ACC112 (cell line): ENCODE measurements around the gene THRA.

Experiments
- H2AFZ ChIP-seq: fragments of 200-600 bp; sonication (generic); one replicate; pipeline ENCODE4 v1.6.0; 2017; ENCODE audit warnings: antibody characterized with exemption, low read length; ENCODE audit not compliant: unreplicated experiment
- H3K27ac ChIP-seq: fragments of 200-600 bp; sonication (generic); 2 replicates; pipeline ENCODE4 v1.5.1; 2014; ENCODE audit warnings: low read depth, mild to moderate bottlenecking, antibody characterized with exemption, low read length, moderate library complexity
- H3K27me3 ChIP-seq: fragments of 200-600 bp; sonication (generic); 2 replicates; pipeline ENCODE4 v1.6.1; 2014; ENCODE audit warnings: mild to moderate bottlenecking, antibody characterized with exemption, low read length, moderate library complexity, mixed read lengths; ENCODE audit not compliant: insufficient read depth
- H3K36me3 ChIP-seq: fragments of 200-600 bp; sonication (generic); 2 replicates; pipeline ENCODE4 v1.6.1; 2016; ENCODE audit warnings: mild to moderate bottlenecking, antibody characterized with exemption, low read length, moderate library complexity, mixed read lengths; ENCODE audit not compliant: insufficient read depth
- H3K4me1 ChIP-seq: fragments of 200-600 bp; sonication (generic); one replicate; pipeline ENCODE4 v1.6.1; 2016; ENCODE audit warnings: low read length, mixed read lengths; ENCODE audit not compliant: insufficient read depth, unreplicated experiment, control insufficient read depth
- H3K4me3 ChIP-seq: fragments of 200-600 bp; sonication (generic); 2 replicates; pipeline ENCODE4 v1.5.1; 2014; ENCODE audit warnings: mild to moderate bottlenecking, low read depth, low read length
- H3K79me2 ChIP-seq: fragments of 200-600 bp; sonication (generic); one replicate; pipeline ENCODE4 v1.6.0; 2016; ENCODE audit warnings: low read length; ENCODE audit not compliant: control insufficient read depth, unreplicated experiment, insufficient read depth

Gene THRA

DNA sequence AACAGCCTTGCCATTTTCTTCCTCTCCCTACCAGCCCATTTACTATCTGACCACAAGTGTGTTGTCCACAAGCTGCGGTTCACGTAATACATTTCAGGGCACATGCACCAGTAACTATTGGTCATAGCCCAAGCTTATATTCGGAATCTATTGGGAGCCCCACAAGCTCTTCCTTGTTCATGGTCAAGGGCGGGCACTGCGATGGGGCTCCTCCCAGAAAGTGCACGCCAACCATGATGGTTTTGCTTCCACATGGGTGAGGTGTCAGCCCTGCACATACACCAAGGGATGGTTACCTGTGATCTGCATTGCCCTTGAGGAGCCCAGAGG lies 12.1 kb downstream of the THRA start:
- H3K4me3 ChIP-seq: no peak overlapping the region
- peaks cover 74% of the 10 kb centered on the region for H3K4me1 ChIP-seq
- H3K36me3 ChIP-seq: no peaks in the 10 kb centered on the region
- H3K79me2 ChIP-seq: peaks cover 11% of the 10 kb centered on the region
- H3K27me3 ChIP-seq: no peaks in the 10 kb centered on the region
- H2AFZ ChIP-seq: no peak overlapping the region
- peak overlapping the region; percentile 62 for H3K27ac ChIP-seq

DNA sequence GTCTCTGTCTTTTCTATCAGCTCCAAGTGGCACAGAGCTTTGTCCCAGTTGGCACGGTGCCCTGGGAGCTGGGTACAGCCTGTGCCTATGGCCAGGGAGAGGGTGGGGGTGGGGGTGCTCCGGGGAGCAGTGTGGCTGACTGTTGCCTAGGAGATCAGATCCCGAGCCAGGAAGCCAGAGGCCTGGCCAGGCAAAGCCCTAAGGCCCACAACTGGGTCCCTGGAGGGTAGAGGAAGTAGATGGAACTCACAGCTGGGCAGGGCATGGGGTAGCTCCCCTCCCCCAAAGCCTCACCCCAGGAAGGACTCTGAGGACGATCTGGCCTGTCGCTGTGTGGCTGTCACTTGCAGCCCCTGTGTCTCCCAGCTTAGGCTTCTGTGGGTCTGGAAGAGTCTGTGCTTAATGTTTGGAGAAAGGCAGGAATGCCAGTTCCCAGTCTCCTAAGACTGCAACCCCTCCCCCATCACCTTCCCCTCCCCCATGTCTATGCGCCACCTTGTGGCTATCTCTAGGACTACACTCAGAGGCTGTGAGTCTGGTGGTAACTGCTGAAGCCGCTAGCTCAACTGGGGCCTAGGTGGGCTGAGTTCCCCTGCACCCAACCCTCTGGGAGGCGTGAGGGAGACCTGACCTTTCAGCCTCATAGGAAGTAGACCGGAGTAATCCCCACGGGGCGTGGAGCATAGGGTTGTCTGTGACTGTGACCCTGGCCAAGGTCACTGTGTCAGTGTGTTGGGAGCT lies 12.6 kb downstream of the THRA start:
- H3K4me1 ChIP-seq: peaks cover 69% of the 10 kb centered on the region
- H3K79me2 ChIP-seq: peaks cover 7% of the 10 kb centered on the region
- H3K27me3 ChIP-seq: no peaks in the 10 kb centered on the region
- H3K27ac ChIP-seq: peak overlapping the region; percentile 62
- no peak overlapping the region for H2AFZ ChIP-seq
- peak overlapping the region; percentile 17; the same call in 1 of the 2 replicates for H3K4me3 ChIP-seq
- H3K36me3 ChIP-seq: no peaks in the 10 kb centered on the region

DNA sequence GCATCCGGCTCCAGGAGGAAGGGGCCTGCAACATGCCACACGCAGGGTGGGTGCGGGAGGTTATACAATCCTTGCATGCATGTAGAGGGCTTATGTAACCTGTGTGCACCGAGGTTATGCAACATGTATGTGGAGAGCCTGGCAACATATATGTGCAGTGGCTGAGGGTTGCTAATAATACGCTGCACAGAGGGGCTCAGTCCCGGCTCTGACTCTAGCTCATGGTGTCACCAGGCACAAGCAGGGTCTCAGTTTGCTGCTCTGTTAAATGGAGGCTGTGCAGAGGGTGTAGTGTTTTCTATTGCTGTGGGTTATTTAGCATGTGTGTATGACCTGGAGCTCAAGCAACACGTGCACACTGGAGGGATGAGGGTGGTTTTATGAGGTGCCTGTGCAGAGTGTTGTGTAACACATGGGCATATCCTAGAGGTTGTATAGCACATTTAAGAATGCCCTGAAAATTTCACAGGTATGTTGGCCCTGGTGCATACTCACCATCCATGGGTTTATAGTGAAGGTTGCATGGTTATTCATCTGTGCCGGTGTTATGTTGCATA lies 13.3 kb downstream of the THRA start:
- peak overlapping the region; percentile 62; the same call in 1 of the 2 replicates for H3K27ac ChIP-seq
- no peak overlapping the region for H2AFZ ChIP-seq
- no peaks in the 10 kb centered on the region for H3K36me3 ChIP-seq
- peaks cover 62% of the 10 kb centered on the region for H3K4me1 ChIP-seq
- H3K4me3 ChIP-seq: peak overlapping the region; percentile 17; the same call in 1 of the 2 replicates
- peaks cover under 1% of the 10 kb centered on the region for H3K79me2 ChIP-seq
- H3K27me3 ChIP-seq: no peaks in the 10 kb centered on the region

DNA sequence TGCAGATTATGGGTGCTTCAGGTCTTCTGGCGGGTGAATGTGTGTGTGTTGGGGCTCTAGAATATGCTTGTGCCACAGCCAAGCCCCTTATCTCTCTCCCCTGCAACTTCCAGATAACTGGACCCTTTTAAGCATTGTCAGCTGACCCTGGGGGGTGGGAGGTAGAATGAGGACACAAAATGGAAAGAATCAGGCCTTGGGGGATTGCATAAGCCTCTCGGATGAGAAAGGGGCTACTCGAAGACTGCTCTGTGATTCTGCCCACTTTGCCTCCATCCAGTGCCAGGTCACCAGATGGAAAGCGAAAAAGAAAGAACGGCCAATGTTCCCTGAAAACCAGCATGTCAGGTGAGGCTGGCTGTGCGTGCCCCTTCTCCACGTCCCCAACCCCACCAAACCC lies 13.8 kb downstream of the THRA start:
- Histone ChIP-seq H3K27ac (no peak overlapping the region), H3K36me3 (no peaks in the 10 kb centered on the region), H3K27me3 (no peaks in the 10 kb centered on the region), H3K4me3 (no peak overlapping the region), H3K79me2 (no peaks in the 10 kb centered on the region), H3K4me1 (peaks cover 57% of the 10 kb centered on the region), H2AFZ (no peak overlapping the region)

DNA sequence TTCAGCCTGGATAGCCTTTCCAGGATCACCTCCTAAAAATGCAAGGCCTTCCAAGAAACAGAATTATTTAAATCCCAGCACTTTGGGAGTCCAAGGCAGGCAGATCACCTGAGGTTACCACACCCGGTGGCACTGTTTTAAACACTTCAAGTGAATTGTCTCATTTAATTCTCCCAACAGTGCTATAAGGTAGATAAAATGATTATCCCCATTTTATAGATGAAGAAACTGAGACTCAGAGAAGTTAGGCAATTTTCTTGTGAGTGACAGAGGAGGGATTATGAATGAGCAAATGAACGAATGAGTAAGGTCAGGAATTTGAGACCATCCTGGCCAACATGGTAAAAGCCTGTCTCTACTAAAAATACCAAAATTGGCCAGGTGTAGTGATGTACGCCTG lies 16.8 kb downstream of the THRA start:
- Histone ChIP-seq H2AFZ (no peak overlapping the region), H3K27me3 (no peaks in the 10 kb centered on the region), H3K36me3 (0 out of 2 replicates have a peak, but pooled peaks cover 3% of the 10 kb centered on the region), H3K4me3 (no peak overlapping the region), H3K4me1 (peaks cover 27% of the 10 kb centered on the region), H3K27ac (no peak overlapping the region), H3K79me2 (no peaks in the 10 kb centered on the region)

DNA sequence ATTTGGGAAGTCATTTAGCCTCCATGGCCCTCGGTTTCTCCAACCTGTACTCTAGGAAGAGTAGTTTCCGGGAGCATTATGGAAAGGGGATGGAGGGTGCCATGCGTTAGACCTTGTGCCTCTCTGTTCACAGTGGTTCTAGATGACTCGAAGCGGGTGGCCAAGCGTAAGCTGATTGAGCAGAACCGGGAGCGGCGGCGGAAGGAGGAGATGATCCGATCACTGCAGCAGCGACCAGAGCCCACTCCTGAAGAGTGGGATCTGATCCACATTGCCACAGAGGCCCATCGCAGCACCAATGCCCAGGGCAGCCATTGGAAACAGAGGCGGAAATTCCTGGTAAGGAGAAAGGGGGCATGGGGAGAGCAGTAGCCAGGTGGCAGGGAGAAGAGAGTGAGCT lies 21.7 kb downstream of the THRA start:
- Histone ChIP-seq H3K4me1 (no peaks in the 10 kb centered on the region), H3K4me3 (no peak overlapping the region), H3K27me3 (no peaks in the 10 kb centered on the region), H3K79me2 (no peaks in the 10 kb centered on the region), H2AFZ (no peak overlapping the region), H3K27ac (no peak overlapping the region), H3K36me3 (peaks cover 15% of the 10 kb centered on the region; the same call in 1 of the 2 replicates)

DNA sequence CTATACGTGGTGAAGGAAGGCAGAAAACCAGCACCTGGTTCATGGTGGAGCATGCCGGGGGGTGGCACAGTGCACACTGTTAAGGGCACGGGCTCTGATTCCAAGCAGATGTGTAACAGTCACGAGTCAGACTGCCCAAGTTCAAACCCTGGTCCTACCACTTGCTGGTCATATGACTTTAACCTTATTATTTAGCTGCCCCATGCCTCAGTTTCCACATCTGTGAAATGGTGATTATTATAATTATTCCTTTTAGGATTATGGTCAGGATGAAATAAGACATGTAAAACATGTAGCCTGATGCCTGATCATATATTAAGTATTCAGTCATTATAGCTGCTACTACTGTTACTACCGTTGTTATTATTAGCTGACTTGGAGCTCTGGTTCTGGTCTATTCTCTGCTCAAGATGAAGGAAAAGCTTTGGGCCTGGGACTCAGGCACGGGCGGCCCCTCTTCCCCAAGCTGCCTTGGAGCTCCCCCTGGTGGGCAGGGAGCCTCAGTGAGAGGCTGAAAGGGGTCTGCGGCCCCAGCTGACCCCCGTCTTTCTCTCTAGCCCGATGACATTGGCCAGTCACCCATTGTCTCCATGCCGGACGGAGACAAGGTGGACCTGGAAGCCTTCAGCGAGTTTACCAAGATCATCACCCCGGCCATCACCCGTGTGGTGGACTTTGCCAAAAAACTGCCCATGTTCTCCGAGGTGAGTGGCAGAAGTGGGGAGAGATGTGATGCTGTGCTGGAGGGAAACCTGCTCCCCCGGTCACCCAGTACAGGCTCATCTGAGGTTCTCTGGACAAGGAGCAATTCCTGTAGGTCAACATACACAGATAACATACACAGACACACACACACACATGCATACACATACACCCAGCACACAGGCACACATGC lies 23.6 kb downstream of the THRA start:
- Histone ChIP-seq H3K27me3 (no peaks in the 10 kb centered on the region), H3K36me3 (peaks cover 15% of the 10 kb centered on the region; the same call in 1 of the 2 replicates), H3K27ac (no peak overlapping the region), H3K4me3 (no peak overlapping the region), H2AFZ (no peak overlapping the region), H3K4me1 (no peaks in the 10 kb centered on the region), H3K79me2 (no peaks in the 10 kb centered on the region)

DNA sequence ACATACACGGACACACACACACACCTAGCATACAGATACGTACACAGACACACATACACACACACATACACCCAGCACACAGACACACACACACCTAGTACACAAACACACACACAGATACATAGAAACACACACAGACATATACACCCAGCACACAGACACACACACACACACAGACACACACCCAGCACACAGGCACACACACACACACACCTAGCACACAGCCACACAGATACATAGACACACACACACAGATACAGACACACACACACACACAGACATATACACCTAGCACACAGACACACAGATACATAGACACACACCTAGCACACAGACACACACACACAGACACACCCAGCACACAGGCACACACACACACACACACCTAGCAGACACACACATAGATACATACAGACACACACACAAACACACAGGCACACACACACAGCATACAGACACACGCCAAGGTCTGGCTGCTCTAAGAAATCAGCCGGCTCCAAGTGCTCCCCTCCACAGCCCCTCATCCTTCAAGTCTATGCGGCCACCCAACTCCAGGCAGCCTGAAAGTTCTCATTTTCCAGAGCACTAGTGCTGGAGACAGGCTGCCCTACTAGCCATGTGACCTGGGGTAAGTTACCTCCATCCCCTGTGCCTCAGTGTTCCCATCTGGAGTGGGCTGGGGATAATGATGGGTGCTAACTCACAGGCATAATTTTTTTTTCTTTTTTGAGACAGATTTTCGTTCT lies 24.5 kb downstream of the THRA start:
- no peaks in the 10 kb centered on the region for H3K4me1 ChIP-seq
- H3K27me3 ChIP-seq: no peaks in the 10 kb centered on the region
- no peak overlapping the region for H3K4me3 ChIP-seq
- H2AFZ ChIP-seq: no peak overlapping the region
- H3K27ac ChIP-seq: no peak overlapping the region
- H3K79me2 ChIP-seq: no peaks in the 10 kb centered on the region
- H3K36me3 ChIP-seq: peaks cover 15% of the 10 kb centered on the region; the same call in 1 of the 2 replicates

DNA sequence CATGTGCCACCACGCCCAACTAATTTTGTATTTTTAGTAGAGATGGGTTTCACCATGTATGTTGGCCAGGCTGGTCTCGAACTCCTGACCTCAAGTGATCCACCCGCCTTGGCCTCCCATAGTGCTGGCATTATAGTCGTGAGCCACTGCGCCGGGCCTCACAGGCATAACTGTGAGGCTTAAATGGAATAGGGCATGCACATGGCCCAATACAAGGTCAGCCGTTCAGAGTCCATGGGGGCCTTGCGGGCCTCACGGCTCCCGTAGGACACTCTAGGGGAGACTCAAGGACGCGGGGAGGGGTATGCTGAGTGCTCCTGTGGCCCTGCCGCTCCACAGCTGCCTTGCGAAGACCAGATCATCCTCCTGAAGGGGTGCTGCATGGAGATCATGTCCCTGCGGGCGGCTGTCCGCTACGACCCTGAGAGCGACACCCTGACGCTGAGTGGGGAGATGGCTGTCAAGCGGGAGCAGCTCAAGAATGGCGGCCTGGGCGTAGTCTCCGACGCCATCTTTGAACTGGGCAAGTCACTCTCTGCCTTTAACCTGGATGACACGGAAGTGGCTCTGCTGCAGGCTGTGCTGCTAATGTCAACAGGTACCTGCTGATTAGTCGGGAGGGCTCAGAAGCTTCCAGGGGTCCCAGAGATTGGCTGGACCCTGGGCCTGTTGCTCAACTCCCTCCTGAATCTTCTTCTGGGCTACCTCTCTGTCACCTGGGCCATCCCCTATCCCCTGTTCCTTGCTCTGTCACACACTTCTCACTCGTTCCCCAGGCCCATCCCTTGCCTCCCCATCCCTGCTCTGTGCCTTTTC lies 25.3 kb downstream of the THRA start:
- no peaks in the 10 kb centered on the region for H3K4me1 ChIP-seq
- H3K4me3 ChIP-seq: no peak overlapping the region
- H3K27ac ChIP-seq: no peak overlapping the region
- no peaks in the 10 kb centered on the region for H3K27me3 ChIP-seq
- H2AFZ ChIP-seq: no peak overlapping the region
- peaks cover 15% of the 10 kb centered on the region; the same call in 1 of the 2 replicates for H3K36me3 ChIP-seq
- H3K79me2 ChIP-seq: no peaks in the 10 kb centered on the region
